Dendritic cell treated with granulocyte-macrophage colony-stimulating factor and Interleukin-4, amounts not matched to agents 40 ng/mL and 50 ng/mL, for 4 days (primary cell): Measurements from ENCODE around the gene LY6G6C.
A peak's percentile ranks its signal among the peaks of the same experiment; 100 is the strongest.

Experiments used
- H3K27ac Mint-ChIP-seq: one replicate; pipeline ENCODE4 v1.8.0; 2022; ENCODE audit warnings: mild to moderate bottlenecking, mixed read lengths
- H3K27me3 Mint-ChIP-seq: one replicate; pipeline ENCODE4 v1.8.0; 2022; ENCODE audit warnings: mild to moderate bottlenecking, mixed read lengths
- H3K36me3 Mint-ChIP-seq: one replicate; pipeline ENCODE4 v1.8.0; 2022; ENCODE audit warnings: low read depth, mixed read lengths
- H3K4me1 Mint-ChIP-seq: one replicate; pipeline ENCODE4 v1.8.0; 2022; ENCODE audit warnings: low read depth, mixed read lengths
- H3K4me3 Mint-ChIP-seq: one replicate; pipeline ENCODE4 v1.8.0; 2022; ENCODE audit warnings: mild to moderate bottlenecking, moderate library complexity, mixed read lengths
- H3K9me3 Mint-ChIP-seq: one replicate; pipeline ENCODE4 v1.8.0; 2022; ENCODE audit warnings: mixed read lengths
- intact Hi-C: fragments of 100-400 bp; cut with micrococcal nuclease; formaldehyde crosslinking; loops from one replicate; pipeline ENCODE4 v1.15.0; 2022

The LY6G6C gene

DNA sequence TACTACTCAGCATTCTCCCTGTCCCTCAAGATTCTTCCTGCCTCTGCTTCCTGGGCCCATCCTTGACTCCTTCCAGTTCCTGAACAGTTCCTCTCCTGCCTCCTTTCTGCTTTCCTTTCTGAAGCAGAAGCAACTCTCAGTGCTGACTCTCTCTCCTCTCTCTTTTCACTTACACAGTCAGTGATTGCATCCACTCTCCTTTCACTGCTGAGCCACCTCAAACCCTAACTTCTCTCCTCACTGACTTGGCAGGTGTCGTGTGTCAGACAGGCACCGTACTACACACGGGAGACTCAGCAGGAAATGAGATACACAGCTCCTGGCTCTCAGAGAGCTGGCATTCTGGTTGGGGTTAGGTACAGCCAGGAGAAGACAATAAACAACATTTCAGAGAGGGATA is 24.0 kb downstream of the LY6G6C start:
- H3K9me3 Mint-ChIP-seq, result no peaks in the 10 kb centered on the region
- peaks cover 90% of the 10 kb centered on the region for H3K36me3 Mint-ChIP-seq
- no peak overlapping the region for H3K4me3 Mint-ChIP-seq
- intact Hi-C loops, result no loop called here
- peaks cover 33% of the 10 kb centered on the region for H3K4me1 Mint-ChIP-seq
- peak overlapping the region; percentile 45 for H3K27ac Mint-ChIP-seq
- no peaks in the 10 kb centered on the region for H3K27me3 Mint-ChIP-seq

DNA sequence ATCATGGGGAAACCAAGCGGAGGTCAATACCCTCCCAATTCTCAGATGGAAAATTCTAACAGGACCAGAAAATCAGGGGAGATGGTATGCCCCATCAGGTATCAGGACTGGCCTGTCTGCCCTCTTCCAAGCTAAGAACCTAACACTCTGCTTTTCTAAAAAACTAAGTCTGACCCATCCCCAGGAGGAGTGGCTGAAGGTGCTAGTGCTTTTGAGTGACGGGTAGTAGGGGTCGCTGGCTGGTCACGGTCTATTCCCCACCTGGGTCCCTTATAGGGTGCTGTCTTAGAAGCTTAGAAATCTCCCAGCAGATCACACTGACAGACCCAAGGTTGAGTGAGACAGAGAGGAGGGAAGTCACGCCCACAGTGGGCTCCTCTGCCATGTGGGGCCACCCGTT is 28.0 kb downstream of the LY6G6C start:
- Mint-ChIP-seq H3K4me1 (peaks cover 41% of the 10 kb centered on the region), H3K4me3 (no peak overlapping the region), H3K27me3 (no peaks in the 10 kb centered on the region), H3K36me3 (peaks cover 96% of the 10 kb centered on the region), H3K27ac (no peak overlapping the region), H3K9me3 (no peaks in the 10 kb centered on the region)
- intact Hi-C loops, result no loop called here

DNA sequence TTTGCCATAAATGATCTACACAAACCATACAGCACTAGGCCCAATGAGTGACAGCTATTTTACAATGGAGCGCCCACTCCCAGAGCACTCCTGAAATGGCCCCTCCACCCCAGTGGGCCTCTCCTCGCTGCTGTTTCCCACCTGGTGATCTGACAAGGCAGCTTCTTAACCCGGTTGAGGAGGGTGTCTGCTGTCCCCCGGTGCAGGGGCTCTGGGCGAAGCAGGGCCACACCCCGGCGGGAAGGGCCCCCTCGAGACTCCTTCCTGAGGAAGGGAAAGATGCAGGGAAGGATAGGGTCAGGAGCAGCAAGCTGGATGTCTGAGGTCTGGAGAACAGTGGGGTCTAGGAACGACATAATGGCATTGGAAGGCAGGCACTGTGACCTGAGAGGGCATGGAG is 28.7 kb downstream of the LY6G6C start:
- H3K36me3 Mint-ChIP-seq, result peaks cover 100% of the 10 kb centered on the region
- H3K4me3 Mint-ChIP-seq, result no peak overlapping the region
- no peak overlapping the region for H3K27ac Mint-ChIP-seq
- intact Hi-C loops, result no loop called here
- peaks cover 39% of the 10 kb centered on the region for H3K4me1 Mint-ChIP-seq
- no peaks in the 10 kb centered on the region for H3K27me3 Mint-ChIP-seq
- H3K9me3 Mint-ChIP-seq, result no peaks in the 10 kb centered on the region

DNA sequence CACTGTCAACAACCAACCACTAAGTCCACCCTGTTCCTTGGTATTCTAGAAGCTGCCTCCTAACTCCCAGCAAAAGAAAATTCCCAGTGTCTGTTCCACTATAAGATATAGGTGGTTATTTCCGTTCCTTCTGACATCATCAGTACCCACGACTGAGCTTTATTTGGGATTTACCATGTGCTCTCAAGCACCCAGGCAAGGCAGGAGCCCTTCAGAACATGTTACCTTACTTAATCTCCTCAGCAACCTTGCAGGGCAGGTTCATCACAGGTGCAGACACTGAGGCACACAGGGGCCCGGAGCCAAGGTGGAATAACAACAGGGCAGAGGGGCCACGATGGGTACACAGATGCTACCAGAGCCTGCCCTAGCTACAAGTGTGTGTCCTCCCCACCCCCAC is 29.2 kb downstream of the LY6G6C start:
- Mint-ChIP-seq H3K27ac (no peak overlapping the region), H3K4me1 (peaks cover 34% of the 10 kb centered on the region), H3K36me3 (peaks cover 100% of the 10 kb centered on the region), H3K4me3 (no peak overlapping the region), H3K9me3 (no peaks in the 10 kb centered on the region), H3K27me3 (no peaks in the 10 kb centered on the region)
- intact Hi-C loops, result no loop called here

- Mint-ChIP-seq H3K4me1 (peaks cover 26% of the 10 kb centered on the region), H3K4me3 (no peak overlapping the region)
Measured at GRCh38 chr6:31691564-31692108, 29.9 kb downstream of the LY6G6C start.

GRCh38 chr6:31691078-31691463 is 30.5 kb downstream of the LY6G6C start:
- peaks cover 26% of the 10 kb centered on the region for H3K4me1 Mint-ChIP-seq
- no peak overlapping the region for H3K27ac Mint-ChIP-seq
- no peak overlapping the region for H3K4me3 Mint-ChIP-seq
- intact Hi-C loops, result no loop called here
- H3K36me3 Mint-ChIP-seq, result peaks cover 100% of the 10 kb centered on the region
- H3K9me3 Mint-ChIP-seq, result no peaks in the 10 kb centered on the region
- no peaks in the 10 kb centered on the region for H3K27me3 Mint-ChIP-seq

More at GRCh38 chr6:31691564-31692108, 29.9 kb downstream of the LY6G6C start:
- Mint-ChIP-seq H3K9me3 (no peaks in the 10 kb centered on the region), H3K27ac (no peak overlapping the region), H3K27me3 (no peaks in the 10 kb centered on the region), H3K36me3 (peaks cover 100% of the 10 kb centered on the region)
- intact Hi-C loops, result no loop called here

GRCh38 chr6:31690231-31691077 is 31.1 kb downstream of the LY6G6C start:
- peaks cover 100% of the 10 kb centered on the region for H3K36me3 Mint-ChIP-seq
- no peak overlapping the region for H3K4me3 Mint-ChIP-seq
- peak overlapping the region; percentile 65 for H3K27ac Mint-ChIP-seq
- H3K4me1 Mint-ChIP-seq, result peaks cover 26% of the 10 kb centered on the region
- no peaks in the 10 kb centered on the region for H3K27me3 Mint-ChIP-seq
- intact Hi-C loops, result no loop called here
- no peaks in the 10 kb centered on the region for H3K9me3 Mint-ChIP-seq

- H3K4me3 Mint-ChIP-seq, result no peak overlapping the region
- H3K36me3 Mint-ChIP-seq, result peaks cover 100% of the 10 kb centered on the region
- H3K27me3 Mint-ChIP-seq, result no peaks in the 10 kb centered on the region
- H3K27ac Mint-ChIP-seq, result no peak overlapping the region
- H3K4me1 Mint-ChIP-seq, result peaks cover 26% of the 10 kb centered on the region
- no peaks in the 10 kb centered on the region for H3K9me3 Mint-ChIP-seq
- intact Hi-C loops, result no loop called here
Measured at GRCh38 chr6:31689249-31690110, 32.1 kb downstream of the LY6G6C start.

GRCh38 chr6:31687860-31688693 is 33.5 kb downstream of the LY6G6C start:
- Mint-ChIP-seq H3K9me3 (no peaks in the 10 kb centered on the region), H3K4me1 (peaks cover 31% of the 10 kb centered on the region), H3K4me3 (no peak overlapping the region), H3K36me3 (peaks cover 96% of the 10 kb centered on the region), H3K27ac (no peak overlapping the region), H3K27me3 (peaks cover 4% of the 10 kb centered on the region)
- intact Hi-C loops, result no loop called here

- Mint-ChIP-seq H3K27me3 (peaks cover 5% of the 10 kb centered on the region), H3K27ac (no peak overlapping the region), H3K9me3 (no peaks in the 10 kb centered on the region), H3K36me3 (peaks cover 91% of the 10 kb centered on the region), H3K4me1 (peaks cover 33% of the 10 kb centered on the region), H3K4me3 (no peak overlapping the region)
- intact Hi-C loops, result no loop called here
Measured at GRCh38 chr6:31687321-31687720, 34.2 kb downstream of the LY6G6C start.

GRCh38 chr6:31686483-31686882 is 35.1 kb downstream of the LY6G6C start:
- no peak overlapping the region for H3K27ac Mint-ChIP-seq
- H3K4me1 Mint-ChIP-seq, result peaks cover 34% of the 10 kb centered on the region
- peaks cover 7% of the 10 kb centered on the region for H3K27me3 Mint-ChIP-seq
- peaks cover 83% of the 10 kb centered on the region for H3K36me3 Mint-ChIP-seq
- intact Hi-C loops, result no loop called here
- H3K4me3 Mint-ChIP-seq, result no peak overlapping the region
- no peaks in the 10 kb centered on the region for H3K9me3 Mint-ChIP-seq

- peaks cover 54% of the 10 kb centered on the region for H3K36me3 Mint-ChIP-seq
- H3K9me3 Mint-ChIP-seq, result no peaks in the 10 kb centered on the region
- peaks cover 9% of the 10 kb centered on the region for H3K27me3 Mint-ChIP-seq
- H3K4me3 Mint-ChIP-seq, result no peak overlapping the region
- intact Hi-C loops, result no loop called here
- peaks cover 33% of the 10 kb centered on the region for H3K4me1 Mint-ChIP-seq
- no peak overlapping the region for H3K27ac Mint-ChIP-seq
Measured at GRCh38 chr6:31683591-31683990, 38.0 kb downstream of the LY6G6C start.

- H3K4me3 Mint-ChIP-seq, result peak overlapping the region; percentile 74
- H3K4me1 Mint-ChIP-seq, result peaks cover 54% of the 10 kb centered on the region
- H3K27me3 Mint-ChIP-seq, result peaks cover 9% of the 10 kb centered on the region
- H3K27ac Mint-ChIP-seq, result peak overlapping the region; percentile 55
- H3K36me3 Mint-ChIP-seq, result peaks cover 30% of the 10 kb centered on the region
- intact Hi-C loops, result loop anchor here (2.0 kb wide), 2 partner anchors 88 to 150 kb away; no protein-coding TSS in a partner anchor
- no peaks in the 10 kb centered on the region for H3K9me3 Mint-ChIP-seq
Measured at GRCh38 chr6:31681135-31681671, 40.3 kb downstream of the LY6G6C start.
